Activated naive CD8-positive, alpha-beta T cell (primary cell): ENCODE data around the gene FOLR1.

Source experiments
- H3K27ac Mint-ChIP-seq: one replicate; pipeline ENCODE4 v1.8.0; 2021; ENCODE audit warnings: mixed read lengths
- H3K27me3 Mint-ChIP-seq: one replicate; pipeline ENCODE4 v1.8.0; 2021; ENCODE audit warnings: mixed read lengths
- H3K36me3 Mint-ChIP-seq: one replicate; pipeline ENCODE4 v1.8.0; 2021; ENCODE audit warnings: mixed read lengths
- H3K4me1 Mint-ChIP-seq: one replicate; pipeline ENCODE4 v1.8.0; 2021; ENCODE audit warnings: low read depth, mixed read lengths
- H3K4me3 Mint-ChIP-seq: one replicate; pipeline ENCODE4 v1.8.0; 2021; ENCODE audit warnings: mild to moderate bottlenecking, mixed read lengths
- H3K9me3 Mint-ChIP-seq: one replicate; pipeline ENCODE4 v1.8.0; 2021; ENCODE audit warnings: low read depth, mixed read lengths

FOLR1 gene

GRCh38 chr11:72225411-72225951 is 33.5 kb downstream of the FOLR1 start:
- H3K27ac Mint-ChIP-seq: peak overlapping the region; percentile 97
- H3K36me3 Mint-ChIP-seq: no peaks in the 10 kb centered on the region
- no peaks in the 10 kb centered on the region for H3K27me3 Mint-ChIP-seq
- peaks cover 21% of the 10 kb centered on the region for H3K4me1 Mint-ChIP-seq
- no peaks in the 10 kb centered on the region for H3K9me3 Mint-ChIP-seq
- H3K4me3 Mint-ChIP-seq: peak overlapping the region; percentile 94

- H3K9me3 Mint-ChIP-seq: no peaks in the 10 kb centered on the region
- no peak overlapping the region for H3K27ac Mint-ChIP-seq
- no peak overlapping the region for H3K4me3 Mint-ChIP-seq
- no peaks in the 10 kb centered on the region for H3K36me3 Mint-ChIP-seq
- peaks cover 18% of the 10 kb centered on the region for H3K4me1 Mint-ChIP-seq
- no peaks in the 10 kb centered on the region for H3K27me3 Mint-ChIP-seq
Measured at GRCh38 chr11:72226701-72227100, 34.8 kb downstream of the FOLR1 start.

- H3K4me1 Mint-ChIP-seq: peaks cover 14% of the 10 kb centered on the region
- no peak overlapping the region for H3K27ac Mint-ChIP-seq
- no peak overlapping the region for H3K4me3 Mint-ChIP-seq
- H3K36me3 Mint-ChIP-seq: no peaks in the 10 kb centered on the region
- H3K27me3 Mint-ChIP-seq: no peaks in the 10 kb centered on the region
- no peaks in the 10 kb centered on the region for H3K9me3 Mint-ChIP-seq
Measured at GRCh38 chr11:72227316-72228228, 35.6 kb downstream of the FOLR1 start.

- Mint-ChIP-seq H3K4me1 (peaks cover 11% of the 10 kb centered on the region), H3K27ac (no peak overlapping the region), H3K9me3 (no peaks in the 10 kb centered on the region), H3K27me3 (no peaks in the 10 kb centered on the region), H3K4me3 (no peak overlapping the region), H3K36me3 (no peaks in the 10 kb centered on the region)
Measured at GRCh38 chr11:72228229-72228843, 36.4 kb downstream of the FOLR1 start.

GRCh38 chr11:72228844-72229231 is 36.9 kb downstream of the FOLR1 start:
- H3K27me3 Mint-ChIP-seq: no peaks in the 10 kb centered on the region
- H3K4me1 Mint-ChIP-seq: peaks cover 11% of the 10 kb centered on the region
- H3K9me3 Mint-ChIP-seq: no peaks in the 10 kb centered on the region
- H3K36me3 Mint-ChIP-seq: no peaks in the 10 kb centered on the region
- H3K27ac Mint-ChIP-seq: no peak overlapping the region
- no peak overlapping the region for H3K4me3 Mint-ChIP-seq

GRCh38 chr11:72229336-72229924 is 37.5 kb downstream of the FOLR1 start:
- H3K4me3 Mint-ChIP-seq: no peak overlapping the region
- H3K9me3 Mint-ChIP-seq: no peaks in the 10 kb centered on the region
- peaks cover 11% of the 10 kb centered on the region for H3K4me1 Mint-ChIP-seq
- no peaks in the 10 kb centered on the region for H3K27me3 Mint-ChIP-seq
- H3K36me3 Mint-ChIP-seq: no peaks in the 10 kb centered on the region
- H3K27ac Mint-ChIP-seq: no peak overlapping the region

GRCh38 chr11:72229925-72230763 is 38.2 kb downstream of the FOLR1 start:
- Mint-ChIP-seq H3K27me3 (no peaks in the 10 kb centered on the region), H3K4me3 (no peak overlapping the region), H3K9me3 (no peaks in the 10 kb centered on the region), H3K36me3 (no peaks in the 10 kb centered on the region), H3K4me1 (peaks cover 12% of the 10 kb centered on the region), H3K27ac (no peak overlapping the region)

- H3K36me3 Mint-ChIP-seq: no peaks in the 10 kb centered on the region
- H3K27me3 Mint-ChIP-seq: no peaks in the 10 kb centered on the region
- no peak overlapping the region for H3K27ac Mint-ChIP-seq
- no peak overlapping the region for H3K4me3 Mint-ChIP-seq
- H3K9me3 Mint-ChIP-seq: no peaks in the 10 kb centered on the region
- peaks cover 6% of the 10 kb centered on the region for H3K4me1 Mint-ChIP-seq
Measured at GRCh38 chr11:72230764-72231365, 38.9 kb downstream of the FOLR1 start.

GRCh38 chr11:72231396-72232259 is 39.7 kb downstream of the FOLR1 start:
- Mint-ChIP-seq H3K27ac (no peak overlapping the region), H3K4me1 (peaks cover 4% of the 10 kb centered on the region), H3K9me3 (no peaks in the 10 kb centered on the region), H3K36me3 (no peaks in the 10 kb centered on the region), H3K4me3 (no peak overlapping the region), H3K27me3 (no peaks in the 10 kb centered on the region)

- Mint-ChIP-seq H3K4me3 (no peak overlapping the region), H3K4me1 (peaks cover 4% of the 10 kb centered on the region), H3K27ac (no peak overlapping the region), H3K27me3 (no peaks in the 10 kb centered on the region), H3K36me3 (no peaks in the 10 kb centered on the region), H3K9me3 (no peaks in the 10 kb centered on the region)
Measured at GRCh38 chr11:72232260-72233055, 40.5 kb downstream of the FOLR1 start.

GRCh38 chr11:72233056-72233772 is 41.3 kb downstream of the FOLR1 start:
- H3K9me3 Mint-ChIP-seq: no peaks in the 10 kb centered on the region
- no peaks in the 10 kb centered on the region for H3K27me3 Mint-ChIP-seq
- H3K4me3 Mint-ChIP-seq: no peak overlapping the region
- H3K4me1 Mint-ChIP-seq: peaks cover 4% of the 10 kb centered on the region
- H3K27ac Mint-ChIP-seq: no peak overlapping the region
- no peaks in the 10 kb centered on the region for H3K36me3 Mint-ChIP-seq

GRCh38 chr11:72233773-72234513 is 42.0 kb downstream of the FOLR1 start:
- Mint-ChIP-seq H3K4me3 (no peak overlapping the region), H3K9me3 (no peaks in the 10 kb centered on the region), H3K36me3 (no peaks in the 10 kb centered on the region), H3K27ac (peak overlapping the region; percentile 41), H3K27me3 (no peaks in the 10 kb centered on the region), H3K4me1 (peaks cover 6% of the 10 kb centered on the region)
